ENCODE data around the gene SDSL.
A peak's percentile ranks its signal among the peaks of the same experiment; 100 is the strongest.

Gene SDSL

DNA sequence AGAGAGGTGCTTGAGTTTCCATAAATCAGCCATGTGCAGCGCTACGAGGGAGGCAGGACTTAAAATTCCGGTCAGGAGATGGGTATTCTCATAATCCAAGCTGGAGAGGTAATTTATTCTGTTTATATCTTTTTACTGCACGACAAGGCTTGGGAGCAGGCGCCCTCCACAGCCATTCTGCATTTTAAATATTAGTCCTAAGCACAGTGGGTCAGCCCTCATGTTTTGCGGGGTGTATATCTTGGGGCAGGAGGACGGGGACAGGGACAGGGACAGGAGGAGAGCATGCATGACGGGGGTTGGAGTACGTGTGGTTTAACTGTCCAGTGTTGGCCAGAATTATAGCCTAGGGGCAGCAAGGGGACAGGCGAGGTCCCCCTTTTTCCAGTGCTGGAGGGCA lies 35.0 kb downstream of the SDSL start:
- Histone ChIP-seq H3K4me3 (no peak overlapping the region), H3K27ac (no peak overlapping the region)
- TF ChIP-seq CTCF (IDR thresholded peaks at IDR 0.05), result no peak
- no peak for DNase-seq (ENCODE audit: low spot score)

DNA sequence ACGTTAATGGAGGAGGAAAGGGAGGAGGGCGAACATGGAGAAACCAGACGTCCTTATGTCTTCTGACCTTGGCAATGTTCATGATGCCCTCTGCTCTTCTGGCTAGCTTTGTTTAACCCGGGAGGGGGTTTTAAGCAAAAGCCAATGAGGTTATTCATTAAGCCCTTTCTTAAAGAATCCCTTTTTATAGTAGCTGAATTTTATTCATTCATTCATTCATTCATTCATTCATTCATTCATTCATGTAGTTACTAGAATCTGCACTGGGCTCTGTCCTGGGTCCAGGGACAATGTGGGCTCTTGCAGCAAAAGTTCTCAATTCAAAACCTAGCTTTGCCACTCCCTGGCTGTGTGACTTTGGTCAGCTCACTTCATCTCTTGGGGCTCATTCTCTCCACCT lies 35.5 kb downstream of the SDSL start:
- DNase-seq (ENCODE audit: low spot score), result no peak
- no peak for TF ChIP-seq CTCF (IDR thresholded peaks at IDR 0.05)
- Histone ChIP-seq H3K27ac (no peak overlapping the region), H3K4me3 (no peak overlapping the region)

GRCh38 chr12:113459981-113460380 lies 37.8 kb downstream of the SDSL start:
- Histone ChIP-seq H3K4me3 (no peak overlapping the region), H3K27ac (no peak overlapping the region)
- TF ChIP-seq CTCF (IDR thresholded peaks at IDR 0.05), result no peak
- no peak for DNase-seq (ENCODE audit: low spot score)

GRCh38 chr12:113461666-113462065 lies 39.5 kb downstream of the SDSL start:
- DNase-seq (ENCODE audit: low spot score), result no peak
- no peak for TF ChIP-seq CTCF (IDR thresholded peaks at IDR 0.05)
- H3K4me3 ChIP-seq, result no peak overlapping the region
- no peak overlapping the region for H3K27ac ChIP-seq

DNA sequence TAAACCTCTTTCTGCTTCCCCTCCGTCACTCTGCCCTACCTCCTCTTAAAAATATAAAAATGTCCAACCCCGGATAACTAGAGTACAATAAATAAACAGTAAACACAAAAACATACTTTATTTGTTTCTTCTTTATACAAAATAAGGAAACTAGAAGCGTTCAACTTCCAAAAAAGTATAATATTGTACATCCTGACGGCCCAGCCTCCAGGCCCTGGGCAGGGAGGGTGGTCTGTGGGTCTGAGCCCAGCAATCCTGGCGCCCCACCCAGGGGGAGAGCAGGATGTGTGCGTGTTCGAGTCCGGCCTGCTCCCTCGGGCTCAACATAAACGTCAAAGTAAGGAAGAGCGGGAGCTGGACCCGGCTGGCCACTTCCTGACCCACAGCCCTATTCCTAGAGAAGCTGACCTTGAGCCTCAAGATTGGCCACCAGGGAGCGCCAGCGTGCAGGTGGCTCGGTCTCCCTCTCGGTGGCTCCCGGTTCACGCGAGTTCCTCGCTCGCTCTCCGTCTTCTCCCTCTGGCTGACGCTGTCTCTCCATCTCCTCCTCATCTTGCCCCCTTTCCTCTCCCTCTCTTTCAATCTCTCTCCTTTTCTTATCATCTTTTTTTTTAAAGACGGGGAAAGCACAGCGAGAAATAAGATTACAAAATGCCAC lies 40.1 kb downstream of the SDSL start:
- Histone ChIP-seq H3K4me3 (peak overlapping the region; percentile 69), H3K27ac (no peak overlapping the region)
- peak; percentile 78 for DNase-seq (ENCODE audit: low spot score)
- peak; percentile 70 for TF ChIP-seq CTCF (IDR thresholded peaks at IDR 0.05)

GRCh38 chr12:113462998-113463745 lies 41.0 kb downstream of the SDSL start:
- DNase-seq (ENCODE audit: low spot score), result no peak
- Histone ChIP-seq H3K4me3 (peak overlapping the region; percentile 69), H3K27ac (no peak overlapping the region)
- no peak for TF ChIP-seq CTCF (IDR thresholded peaks at IDR 0.05)
